CD4-positive, alpha-beta T cell treated with Interleukin-4 for 1 hour (primary cell): Measurements from ENCODE around the gene TMEM254.
"Not testable (repeated sequence)": the region's sequence is repeated elsewhere in the genome, so short reads cannot be mapped to it uniquely, and the experiment has no call there.

ENCODE experiments used
- DNase-seq, 2 donors: peaks; one replicate each; pipeline ENCODE4 v3.0.0-alpha.2; 2020 to 2022

TMEM254 gene

DNA sequence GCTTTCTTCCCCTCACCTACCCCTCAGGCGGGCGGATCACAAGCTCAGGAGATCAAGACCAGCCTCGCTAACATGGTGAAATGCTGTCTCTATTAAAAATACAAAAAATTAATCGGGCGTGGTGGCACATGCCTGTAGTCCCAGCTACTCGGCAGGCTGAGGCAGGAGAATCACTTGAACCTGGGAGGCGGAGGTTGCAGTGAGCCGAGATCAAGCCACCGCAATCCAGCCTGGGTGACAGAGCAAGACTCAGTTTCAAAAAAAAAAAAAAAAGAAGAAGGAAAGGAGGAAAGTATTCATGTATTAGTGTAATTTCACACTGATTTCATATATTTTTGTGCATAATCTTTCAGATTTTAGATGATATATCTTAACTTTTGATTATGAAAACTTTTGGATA is 55.2 kb downstream of the TMEM254 start:
- not testable (repeated sequence) for DNase-seq

DNA sequence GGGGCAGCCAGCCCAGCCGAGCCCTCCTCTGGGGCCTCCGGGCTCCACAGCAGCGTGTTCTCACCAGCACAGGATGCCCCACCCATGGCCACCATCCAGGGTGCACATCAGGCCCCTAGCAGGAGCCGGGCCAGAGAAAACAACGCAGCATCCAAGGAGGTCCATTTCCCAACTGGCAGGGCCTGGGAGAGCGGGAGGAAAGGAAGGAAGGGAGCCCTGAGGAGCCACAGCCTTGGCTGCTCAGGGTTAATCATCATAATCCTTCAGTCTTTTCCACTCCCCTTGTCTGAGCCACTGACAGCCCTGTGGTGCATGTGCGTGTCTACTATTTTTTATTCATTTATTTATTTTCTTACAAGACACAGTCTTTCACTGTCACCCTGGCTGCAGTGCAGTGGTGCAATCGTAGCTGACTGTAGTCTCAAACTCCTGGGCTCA is 57.7 kb downstream of the TMEM254 start:
- no peak for DNase-seq

DNA sequence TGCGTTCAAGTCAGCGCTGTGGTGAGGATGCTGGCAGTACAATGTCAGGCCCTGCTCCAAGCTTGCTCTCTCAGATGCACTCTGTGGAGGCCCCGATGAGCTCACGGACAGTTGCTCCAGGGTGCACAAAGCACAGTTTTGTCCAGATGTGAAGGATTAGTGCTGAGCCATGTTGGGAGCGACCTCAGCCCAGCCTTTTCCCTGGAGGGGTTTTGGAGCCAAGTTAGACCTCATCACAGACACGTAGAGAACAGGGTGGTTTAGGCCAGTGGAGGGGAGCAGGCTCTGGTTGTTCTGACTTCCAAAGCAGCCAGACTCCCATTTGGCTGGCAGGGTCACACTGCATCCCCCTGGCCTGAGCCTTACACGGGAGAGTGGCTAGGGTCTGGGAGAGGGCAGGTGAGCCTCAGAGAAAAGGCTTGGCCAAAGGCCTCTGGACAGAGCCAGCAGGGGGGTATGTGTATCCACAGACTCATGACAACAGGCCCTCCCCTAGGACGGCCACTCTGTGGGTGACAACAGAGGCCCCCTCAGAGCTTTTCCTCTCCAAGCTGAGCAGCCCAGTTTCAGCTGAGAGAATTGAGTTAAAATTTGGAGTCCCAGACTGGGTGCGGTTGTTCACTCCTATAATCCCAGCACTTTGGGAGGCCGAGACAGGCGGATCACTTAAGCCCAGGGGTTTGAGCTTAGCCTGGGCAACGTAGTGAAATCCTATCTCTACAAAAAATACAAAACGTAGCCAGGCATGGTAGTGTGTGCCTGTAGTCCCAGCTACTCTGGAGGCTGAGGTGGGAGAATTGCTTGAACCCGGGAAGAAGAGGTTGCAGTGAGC is 58.8 kb downstream of the TMEM254 start:
- no peak for DNase-seq

DNA sequence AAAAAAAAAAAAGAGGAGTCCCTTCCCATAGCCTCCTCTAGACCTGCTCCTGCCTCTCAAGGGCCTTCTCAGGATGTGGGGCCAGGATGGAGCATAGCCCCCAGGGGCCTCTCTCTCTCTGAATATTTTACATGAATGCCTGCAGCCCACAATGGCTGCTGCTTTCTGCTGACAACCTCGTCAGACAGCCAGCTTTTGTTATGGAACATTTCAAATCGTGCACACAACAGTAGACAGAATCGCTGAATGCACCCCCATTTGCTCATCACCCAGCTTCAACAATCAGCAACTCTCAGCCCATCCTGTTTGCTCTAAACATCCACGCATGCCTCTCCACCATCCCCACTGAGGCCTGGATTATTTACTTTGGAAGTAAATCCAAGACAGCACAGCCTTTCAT is 59.5 kb downstream of the TMEM254 start:
- no peak for DNase-seq

DNA sequence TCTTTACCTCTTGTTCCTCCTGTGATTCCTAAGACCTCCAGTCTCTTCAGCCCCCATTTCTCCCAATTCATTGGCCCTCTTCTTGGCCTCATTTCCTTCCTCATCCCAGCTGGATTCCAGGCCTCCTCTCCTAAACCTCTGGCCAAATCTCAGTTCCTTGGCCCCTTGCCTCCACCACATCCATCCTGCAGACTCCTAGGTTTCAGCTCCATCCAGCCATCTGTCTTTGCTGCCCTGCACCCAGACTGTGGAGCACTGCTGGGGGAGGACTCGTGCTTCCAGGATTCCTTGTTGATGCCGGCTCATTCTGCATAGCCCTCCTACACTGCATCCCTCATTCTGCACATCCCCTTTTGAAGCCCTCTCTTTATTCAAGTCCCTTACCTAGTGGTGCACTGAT is 60.8 kb downstream of the TMEM254 start:
- DNase-seq, result no peak

DNA sequence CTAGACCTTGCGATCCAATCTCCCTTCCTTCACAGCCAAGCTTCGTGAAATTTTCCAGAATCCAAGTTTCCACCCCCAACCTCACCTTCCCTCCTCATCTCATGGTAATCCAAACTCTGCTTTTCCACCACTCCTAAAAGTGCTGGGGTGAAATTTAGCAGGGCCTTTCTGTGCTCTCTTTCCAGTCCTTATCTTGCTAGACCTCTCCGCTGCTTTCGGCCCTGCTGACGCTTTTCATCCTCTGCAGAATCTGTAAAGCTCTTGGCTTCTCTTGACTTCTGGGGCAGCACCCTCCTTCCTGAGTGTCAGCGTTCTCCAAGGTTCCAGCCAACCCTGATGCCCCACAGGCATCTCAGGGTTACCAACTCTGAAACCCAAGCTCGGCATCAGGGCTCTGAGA is 61.8 kb downstream of the TMEM254 start:
- DNase-seq, result no peak

DNA sequence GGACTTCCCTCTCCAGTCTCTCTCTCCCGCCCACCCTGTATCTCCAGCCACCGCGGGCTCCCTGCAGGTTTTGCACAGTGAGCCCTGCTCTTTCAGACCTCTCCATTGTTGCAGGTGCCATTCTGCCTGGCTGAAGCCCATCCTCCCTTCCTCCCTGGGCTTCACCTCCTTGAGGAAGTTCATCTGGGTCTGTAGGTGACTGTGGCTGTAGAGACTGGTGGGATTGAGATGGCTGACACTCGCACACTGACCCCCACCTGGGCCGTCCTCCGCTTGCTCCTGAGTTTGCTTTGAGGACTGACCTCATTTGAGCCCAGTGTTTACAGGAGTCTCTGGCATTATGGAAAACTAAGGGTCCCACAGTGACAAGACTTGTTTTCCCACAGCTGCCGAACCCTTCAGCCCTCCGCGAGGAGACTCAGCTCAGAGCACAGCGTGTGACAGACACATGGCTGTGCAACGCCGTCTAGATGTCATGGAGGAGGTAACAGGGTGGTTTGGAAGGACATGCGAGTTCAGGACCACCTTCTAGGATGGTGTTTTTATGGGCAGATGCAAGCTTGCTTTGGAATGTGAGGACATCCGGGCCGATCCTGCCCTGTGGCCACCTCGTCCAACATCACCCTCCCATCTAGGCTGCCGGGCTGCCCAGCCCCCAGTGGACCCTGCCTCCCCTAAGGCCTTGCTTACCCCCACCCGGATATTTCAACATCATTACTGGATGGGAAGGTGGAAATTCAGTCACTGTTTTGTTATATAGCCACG is 63.4 kb downstream of the TMEM254 start:
- DNase-seq, result no peak
